Dermis microvascular lymphatic vessel endothelial cell (primary cell): ENCODE measurements around the gene MGME1. TPM values are rescaled to one million over a fixed set of nuclear protein-coding genes. Genes with fewer than 3 reads are reported as not detected.
"Not testable (repeated sequence)": the region's sequence is repeated elsewhere in the genome, so short reads cannot be mapped to it uniquely, and the experiment has no call there.

ENCODE experiments used
- DNase-seq, 2 donors: peaks; one replicate each; pipeline versions ENCODE4 v3.0.0 to v3.0.0-alpha.2; 2010; ENCODE audit warnings: low read depth in 2 of 2
- total RNA-seq: library from RNA; depleted of rRNA; stranded (reverse); fragments of >200 nt; gene quantifications from 2 replicates; pipeline ENCODE4 v1.2.1, GENCODE V29; 2014

The MGME1 gene
- total RNA-seq, 1 donor from 2014 or later: 12.5 TPM

- no peak for DNase-seq
Measured at GRCh38 chr20:18018100-18018499, 49.3 kb downstream of the MGME1 start.

GRCh38 chr20:18019068-18019467 is 50.2 kb downstream of the MGME1 start:
- DNase-seq: peak; percentile 6 to 30

- no peak for DNase-seq
Measured at GRCh38 chr20:18020931-18021330, 52.1 kb downstream of the MGME1 start.

- no peak for DNase-seq
Measured at GRCh38 chr20:18024606-18025127, 55.8 kb downstream of the MGME1 start.

- not testable (repeated sequence) for DNase-seq
Measured at GRCh38 chr20:18027011-18027410, 58.2 kb downstream of the MGME1 start.

- no peak for DNase-seq
Measured at GRCh38 chr20:18030020-18030419, 61.2 kb downstream of the MGME1 start.

GRCh38 chr20:18031050-18031449 is 62.2 kb downstream of the MGME1 start:
- no peak for DNase-seq

- no peak for DNase-seq
Measured at GRCh38 chr20:18031888-18032509, 63.2 kb downstream of the MGME1 start.

GRCh38 chr20:18032977-18033892 is 64.4 kb downstream of the MGME1 start:
- DNase-seq: no peak

GRCh38 chr20:18034039-18034438 is 65.2 kb downstream of the MGME1 start:
- no peak for DNase-seq

GRCh38 chr20:18039063-18039462 is 70.2 kb downstream of the MGME1 start:
- no peak for DNase-seq

Other genes starting within 250 kb of the MGME1 start
- 62.8 and 72.5 TPM in 2 replicates for gene SNX5, start 224 bp upstream of the MGME1 start, total RNA-seq
- gene OVOL2, start 88.9 kb downstream of the MGME1 start, total RNA-seq: not detected in 2 replicates
- 6.5 and 8.7 TPM in 2 replicates for gene KAT14, start 168.8 kb downstream of the MGME1 start, total RNA-seq
- 5.0 and 5.1 TPM in 2 replicates for gene PET117, start 168.8 kb downstream of the MGME1 start, total RNA-seq